ENCODE data around the gene MINAR1.
"Not testable (repeated sequence)": the region's sequence is repeated elsewhere in the genome, so short reads cannot be mapped to it uniquely, and the experiment has no call there.

MINAR1 gene

GRCh38 chr15:79431636-79432344 lies at the start of gene MINAR1:
MINAR1 (plus strand) TSS chr15:79432336; CDS start chr15:79456148, 23,812 bp downstream.
- no peak for DNase-seq (ENCODE audit: low spot score)

- DNase-seq (ENCODE audit: low spot score): no peak
Measured at GRCh38 chr15:79394231-79394630, 37.9 kb upstream of the MINAR1 start.

GRCh38 chr15:79396850-79397249 lies 35.3 kb upstream of the MINAR1 start:
- DNase-seq (ENCODE audit: low spot score): no peak

GRCh38 chr15:79397269-79397910 lies 34.7 kb upstream of the MINAR1 start:
- no peak for DNase-seq (ENCODE audit: low spot score)

- no peak for DNase-seq (ENCODE audit: low spot score)
Measured at GRCh38 chr15:79399606-79400005, 32.5 kb upstream of the MINAR1 start.

GRCh38 chr15:79400650-79401049 lies 31.5 kb upstream of the MINAR1 start:
- no peak for DNase-seq (ENCODE audit: low spot score)

GRCh38 chr15:79401301-79401700 lies 30.8 kb upstream of the MINAR1 start:
- DNase-seq (ENCODE audit: low spot score): no peak

- DNase-seq (ENCODE audit: low spot score): no peak
Measured at GRCh38 chr15:79402136-79402535, 30.0 kb upstream of the MINAR1 start.

- peak; percentile 3 for DNase-seq (ENCODE audit: low spot score)
Measured at GRCh38 chr15:79403501-79403900, 28.6 kb upstream of the MINAR1 start.

- DNase-seq (ENCODE audit: low spot score): no peak
Measured at GRCh38 chr15:79406210-79406609, 25.9 kb upstream of the MINAR1 start.

- no peak for DNase-seq (ENCODE audit: low spot score)
Measured at GRCh38 chr15:79408041-79408440, 24.1 kb upstream of the MINAR1 start.

- DNase-seq (ENCODE audit: low spot score): no peak
Measured at GRCh38 chr15:79410237-79410636, 21.9 kb upstream of the MINAR1 start.

- no peak for DNase-seq (ENCODE audit: low spot score)
Measured at GRCh38 chr15:79412010-79412409, 20.1 kb upstream of the MINAR1 start.

GRCh38 chr15:79412429-79412828 lies 19.7 kb upstream of the MINAR1 start:
- no peak for DNase-seq (ENCODE audit: low spot score)

- no peak for DNase-seq (ENCODE audit: low spot score)
Measured at GRCh38 chr15:79416876-79417275, 15.3 kb upstream of the MINAR1 start.

GRCh38 chr15:79418693-79419279 lies 13.3 kb upstream of the MINAR1 start:
- DNase-seq (ENCODE audit: low spot score): no peak

- DNase-seq (ENCODE audit: low spot score): no peak
Measured at GRCh38 chr15:79425591-79426295, 6.4 kb upstream of the MINAR1 start.

GRCh38 chr15:79426899-79427298 lies 5.2 kb upstream of the MINAR1 start:
- not testable (repeated sequence) for DNase-seq (ENCODE audit: low spot score)

- DNase-seq (ENCODE audit: low spot score): no peak
Measured at GRCh38 chr15:79427781-79428598, 4.1 kb upstream of the MINAR1 start.

- no peak for DNase-seq (ENCODE audit: low spot score)
Measured at GRCh38 chr15:79430901-79431635, 1.1 kb upstream of the MINAR1 start.
